HG03521 (cell line): ENCODE measurements around the gene NEDD4L.
"Not testable (repeated sequence)": the region's sequence is repeated elsewhere in the genome, so short reads cannot be mapped to it uniquely, and the experiment has no call there.

Experiments used
- ATAC-seq: cut with Tn5 transposase; IDR thresholded peaks from one replicate; pipeline ENCODE4 v1.9.1; 2021; ENCODE audit warnings: mild to moderate bottlenecking, moderate library complexity; ENCODE audit not compliant: unreplicated experiment

Gene NEDD4L

DNA sequence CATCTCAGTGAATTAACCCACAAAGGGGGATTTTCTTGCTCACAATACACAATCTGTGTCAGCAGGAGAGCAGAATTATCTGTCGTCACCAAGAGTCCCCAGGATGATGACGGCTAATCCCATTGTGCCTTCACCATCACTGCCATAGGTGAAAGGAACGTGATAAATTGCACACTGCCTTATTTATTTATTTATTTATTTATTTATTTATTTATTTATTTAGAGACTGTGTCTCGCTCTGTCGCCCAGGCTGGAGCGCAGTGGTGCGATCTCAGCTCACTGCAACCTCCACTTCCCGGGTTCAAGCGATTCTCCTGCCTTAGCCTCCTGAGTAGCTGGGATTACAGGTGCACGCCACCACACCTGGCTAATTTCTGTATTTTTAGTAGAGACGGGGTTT lies 238.8 kb downstream of the NEDD4L start:
- ATAC-seq = not testable (repeated sequence)

DNA sequence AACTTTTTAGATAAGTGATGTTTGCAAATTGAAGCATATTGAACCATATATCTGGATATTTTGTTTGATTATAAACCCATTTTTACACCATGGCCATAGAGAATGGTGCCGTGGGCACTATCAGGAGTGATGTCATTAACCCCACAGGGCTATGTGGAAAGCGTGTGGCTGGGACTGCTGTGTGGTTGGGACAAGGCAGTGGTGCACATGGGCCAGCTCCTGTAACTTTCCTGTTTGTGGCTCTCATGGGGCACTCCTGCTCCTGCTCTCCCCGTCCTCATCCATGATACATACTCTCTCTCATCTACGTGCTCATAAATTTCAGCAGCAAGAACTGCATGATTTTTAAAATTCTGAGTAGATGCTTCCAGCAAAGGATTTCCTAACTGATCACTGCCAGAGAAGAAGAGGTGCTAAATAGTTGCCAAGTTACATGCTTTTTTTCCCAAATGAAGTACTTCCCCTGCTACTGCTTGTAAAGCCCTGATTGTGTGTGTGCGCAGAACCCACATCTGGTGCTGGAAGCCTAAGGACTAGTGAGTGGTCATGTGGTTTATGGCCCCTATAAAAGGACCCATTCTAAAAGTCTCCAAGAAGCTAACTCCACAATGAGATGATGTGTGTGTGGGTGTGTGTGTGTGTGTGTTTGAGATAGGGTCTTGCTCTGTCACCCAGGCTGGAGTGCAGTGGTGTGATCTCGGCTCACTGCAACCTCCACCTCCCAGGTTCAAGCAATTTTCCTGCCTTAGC lies 240.8 kb downstream of the NEDD4L start:
- ATAC-seq = no peak

DNA sequence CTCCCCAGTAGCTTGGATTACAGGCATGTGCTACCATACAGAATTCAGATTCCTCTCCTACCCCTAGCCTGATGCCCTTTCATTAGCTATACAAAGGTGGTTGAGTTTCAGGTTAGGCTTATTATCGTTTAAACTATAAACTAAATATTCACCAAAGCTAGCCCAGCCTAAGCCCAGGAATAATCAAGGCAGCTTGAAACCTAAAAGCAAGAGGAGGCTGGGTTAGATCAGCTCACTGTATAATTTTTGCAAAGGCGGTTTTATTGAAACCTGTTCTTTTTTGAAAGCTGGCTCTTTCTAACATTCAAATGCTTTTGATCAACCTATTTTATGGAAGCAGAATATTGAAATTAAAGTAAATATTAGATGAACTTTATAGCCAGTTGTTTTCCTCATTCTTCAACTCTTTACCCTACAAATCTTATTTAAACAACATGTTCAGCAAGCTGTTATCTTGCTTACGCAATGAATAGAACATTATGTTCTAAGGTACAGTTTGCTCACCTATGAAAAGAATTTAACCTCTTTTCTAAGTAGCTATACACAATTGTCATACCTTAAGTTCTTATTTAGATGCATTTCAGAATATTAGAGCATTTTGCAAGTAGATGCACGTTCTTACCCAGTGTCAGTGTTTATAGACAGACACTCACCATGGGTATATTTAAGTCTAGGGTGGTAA lies 241.6 kb downstream of the NEDD4L start:
- ATAC-seq = no peak

DNA sequence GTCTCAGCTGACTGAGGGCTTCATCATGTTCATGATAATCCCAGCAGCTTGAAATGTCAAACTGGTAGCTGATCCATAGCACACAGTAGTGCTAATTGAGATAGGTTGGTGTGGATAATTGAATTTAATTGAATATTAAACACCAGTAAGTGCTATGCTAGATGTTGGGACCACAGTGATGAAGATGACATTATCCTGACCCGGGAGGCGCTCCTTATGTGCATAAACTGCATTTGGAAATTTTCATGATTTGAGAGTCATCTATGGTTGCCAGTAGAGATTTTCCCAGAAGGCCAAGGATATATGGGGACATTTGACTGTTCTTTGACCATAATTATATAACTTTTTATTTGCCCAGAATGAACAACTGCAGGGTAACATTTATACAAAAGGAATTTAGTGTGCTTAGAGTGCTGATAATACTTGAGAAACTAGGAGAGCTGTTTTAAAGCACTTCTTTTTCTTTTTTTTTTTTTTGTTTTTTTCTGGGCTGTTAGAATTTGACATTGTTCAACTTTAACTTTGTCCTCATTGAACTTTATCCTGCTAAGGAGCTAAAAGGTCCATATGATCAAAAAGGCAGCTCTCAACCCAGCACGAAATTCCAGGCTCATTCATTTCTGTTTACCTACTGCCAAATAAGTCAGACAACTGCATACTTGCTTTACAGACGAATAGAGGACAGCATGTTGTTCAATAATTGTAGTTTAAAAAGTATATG lies 242.8 kb downstream of the NEDD4L start:
- ATAC-seq = no peak

DNA sequence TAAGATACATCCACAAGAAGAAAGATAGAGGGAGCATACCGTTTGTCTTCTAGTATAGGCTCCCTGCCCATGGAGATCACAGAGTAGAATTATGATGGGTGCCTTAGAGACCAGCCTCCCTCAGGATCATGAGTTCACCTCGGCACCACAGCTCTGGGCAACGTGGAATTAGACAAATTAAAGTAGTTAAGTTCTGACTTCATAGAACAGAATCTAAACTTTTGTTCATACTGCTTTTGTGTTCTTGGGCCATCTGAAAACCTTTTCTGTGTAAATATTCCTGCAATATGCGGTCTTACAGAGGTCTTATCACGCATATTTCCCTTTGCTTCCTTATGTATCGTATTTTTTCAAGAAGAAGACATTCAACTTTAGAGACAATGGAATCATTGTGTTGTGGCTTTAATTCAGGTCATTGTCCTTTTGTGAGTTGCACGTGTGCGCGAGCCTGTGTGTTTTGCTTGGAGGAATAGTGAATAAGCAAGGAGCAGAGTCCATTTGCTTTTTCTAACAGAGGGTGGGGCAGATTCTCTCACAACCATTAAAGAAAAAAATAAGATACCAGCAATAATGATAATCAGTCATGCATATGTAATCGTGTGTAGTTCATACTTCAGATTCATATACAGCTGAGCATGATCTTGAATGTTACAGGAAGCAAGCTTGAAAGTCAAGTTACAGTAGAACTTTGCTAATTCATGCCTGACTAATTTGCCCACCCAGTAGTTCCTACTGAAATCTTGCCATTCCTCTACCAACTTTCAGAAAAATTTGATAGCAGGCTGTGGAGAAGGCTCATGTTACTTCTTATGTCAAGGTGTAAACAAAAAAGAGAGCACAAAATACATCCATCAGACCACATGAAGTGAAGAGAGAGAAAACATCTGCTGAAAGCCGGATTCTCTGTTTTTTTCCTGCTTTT lies 243.6 kb downstream of the NEDD4L start:
- ATAC-seq = no peak

DNA sequence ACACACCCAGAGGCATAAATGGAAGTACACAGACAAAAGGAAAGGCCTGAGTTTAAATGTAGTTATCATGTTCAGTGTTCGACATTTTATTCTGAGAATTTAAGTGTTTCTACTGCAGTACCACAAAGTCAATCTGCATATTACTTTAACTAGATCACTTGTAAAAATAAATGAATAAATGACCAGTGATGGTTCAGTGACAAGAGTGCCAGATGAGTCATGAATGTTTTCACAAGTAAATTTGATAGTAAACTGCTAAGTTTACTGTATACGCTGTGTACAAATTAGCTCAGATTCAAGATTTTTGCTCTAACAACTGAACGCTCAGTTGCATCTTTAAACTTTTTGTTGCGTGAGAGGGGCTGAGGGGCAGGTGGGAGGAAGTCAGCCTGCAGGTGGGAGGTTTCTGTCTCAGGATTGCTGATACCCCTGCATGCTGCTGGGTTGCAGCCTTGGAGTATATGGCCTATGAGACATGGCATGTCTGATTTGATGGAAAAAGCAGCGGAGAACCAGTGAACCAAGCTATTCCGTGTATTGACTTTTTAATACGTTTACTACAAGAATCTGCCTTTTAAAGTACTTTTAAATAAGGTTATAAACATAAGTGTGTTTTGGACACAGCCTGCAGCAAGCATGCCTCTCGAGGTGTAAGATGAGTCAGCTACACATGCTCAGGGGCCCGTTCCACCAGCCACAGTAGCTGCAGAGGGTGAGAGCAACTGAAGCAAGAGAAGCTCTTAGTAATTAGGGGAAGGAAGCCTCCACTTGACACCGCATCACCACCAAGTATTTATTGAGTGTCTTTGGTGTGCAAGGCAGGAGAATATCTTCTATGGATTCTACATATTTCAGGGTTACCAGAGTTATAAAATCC lies 245.1 kb downstream of the NEDD4L start:
- peak; percentile 69 for ATAC-seq

DNA sequence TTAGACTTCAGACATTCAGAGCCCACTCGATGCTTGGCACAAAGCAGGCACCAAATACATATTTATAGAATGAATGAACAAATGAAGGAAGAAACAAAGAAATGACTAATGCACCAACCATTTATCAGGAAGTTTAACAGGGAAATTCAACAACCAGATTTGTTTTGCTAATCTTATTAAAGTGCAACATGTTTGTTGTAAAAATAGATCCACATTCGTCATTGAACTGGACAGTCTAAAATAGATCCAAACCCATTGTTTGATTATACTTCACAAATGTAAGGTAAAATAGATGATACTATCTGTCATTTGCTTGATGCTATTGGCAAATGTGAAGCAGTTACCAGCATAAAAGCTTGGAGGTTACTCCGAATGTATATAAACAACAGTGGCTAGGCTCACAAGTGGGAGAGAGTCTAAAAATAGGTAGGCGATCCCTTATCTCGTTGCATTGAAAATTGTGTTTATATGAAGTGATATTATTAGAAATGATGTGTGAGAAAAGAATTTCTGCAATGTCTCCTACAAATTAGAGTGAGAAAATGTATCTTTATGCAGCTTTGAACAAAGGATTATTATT lies 246.2 kb downstream of the NEDD4L start:
- no peak for ATAC-seq

DNA sequence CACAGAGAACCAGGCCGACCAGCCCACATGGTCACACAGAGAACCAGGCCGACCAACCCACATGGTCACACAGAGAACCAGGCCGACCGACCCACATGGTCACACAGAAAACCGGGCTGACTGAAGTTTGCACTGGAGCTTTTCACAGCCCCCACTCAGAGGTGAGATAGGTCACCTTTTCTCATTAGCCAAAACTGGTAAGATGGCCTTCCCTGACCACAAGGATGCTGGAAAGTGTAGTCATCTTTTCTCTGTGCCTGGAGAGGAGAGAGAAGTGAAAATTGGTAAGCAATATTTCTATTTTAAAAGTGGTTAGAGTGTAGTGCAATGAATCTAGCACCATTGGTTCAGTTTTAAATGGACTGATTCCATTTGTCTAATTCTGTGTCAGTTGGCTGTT lies 247.1 kb downstream of the NEDD4L start:
- no peak for ATAC-seq

DNA sequence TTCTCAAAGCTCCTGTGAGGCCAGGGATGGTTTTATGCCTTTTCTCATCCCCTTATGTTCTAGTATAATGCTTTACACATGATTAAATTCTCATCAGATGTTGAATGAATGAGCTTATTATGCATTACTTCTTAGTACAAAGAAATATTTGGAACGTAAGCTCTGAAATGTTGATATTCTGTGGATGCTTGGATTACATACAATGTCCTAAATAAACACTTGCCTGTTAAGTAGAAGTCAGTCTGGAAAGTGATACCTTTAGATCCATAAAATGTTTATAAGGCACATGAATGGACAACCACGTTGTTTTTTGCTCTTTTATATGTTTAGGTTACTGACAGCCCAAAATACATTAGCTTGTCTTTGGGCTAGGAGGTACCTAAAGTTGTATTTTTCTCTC lies 248.6 kb downstream of the NEDD4L start:
- no peak for ATAC-seq

DNA sequence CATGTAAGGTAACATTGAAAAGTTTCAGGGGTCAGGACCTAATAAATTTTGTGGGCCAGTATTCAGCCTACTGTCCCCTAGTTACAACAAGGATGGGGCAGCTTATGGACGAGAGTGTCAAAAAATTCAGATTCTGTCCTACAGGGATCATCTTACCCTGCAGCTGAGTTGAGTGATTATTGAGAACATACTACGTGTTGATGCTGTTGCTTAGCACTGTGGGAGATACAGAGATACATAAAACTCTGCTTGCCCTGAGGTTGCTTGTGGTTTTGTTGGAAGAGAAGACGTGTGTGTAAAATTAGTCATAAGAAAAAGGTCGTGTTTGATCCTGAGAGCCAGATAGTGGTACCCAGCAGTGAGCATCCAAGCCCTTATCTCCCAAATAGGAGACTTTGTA lies 253.2 kb downstream of the NEDD4L start:
- no peak for ATAC-seq

DNA sequence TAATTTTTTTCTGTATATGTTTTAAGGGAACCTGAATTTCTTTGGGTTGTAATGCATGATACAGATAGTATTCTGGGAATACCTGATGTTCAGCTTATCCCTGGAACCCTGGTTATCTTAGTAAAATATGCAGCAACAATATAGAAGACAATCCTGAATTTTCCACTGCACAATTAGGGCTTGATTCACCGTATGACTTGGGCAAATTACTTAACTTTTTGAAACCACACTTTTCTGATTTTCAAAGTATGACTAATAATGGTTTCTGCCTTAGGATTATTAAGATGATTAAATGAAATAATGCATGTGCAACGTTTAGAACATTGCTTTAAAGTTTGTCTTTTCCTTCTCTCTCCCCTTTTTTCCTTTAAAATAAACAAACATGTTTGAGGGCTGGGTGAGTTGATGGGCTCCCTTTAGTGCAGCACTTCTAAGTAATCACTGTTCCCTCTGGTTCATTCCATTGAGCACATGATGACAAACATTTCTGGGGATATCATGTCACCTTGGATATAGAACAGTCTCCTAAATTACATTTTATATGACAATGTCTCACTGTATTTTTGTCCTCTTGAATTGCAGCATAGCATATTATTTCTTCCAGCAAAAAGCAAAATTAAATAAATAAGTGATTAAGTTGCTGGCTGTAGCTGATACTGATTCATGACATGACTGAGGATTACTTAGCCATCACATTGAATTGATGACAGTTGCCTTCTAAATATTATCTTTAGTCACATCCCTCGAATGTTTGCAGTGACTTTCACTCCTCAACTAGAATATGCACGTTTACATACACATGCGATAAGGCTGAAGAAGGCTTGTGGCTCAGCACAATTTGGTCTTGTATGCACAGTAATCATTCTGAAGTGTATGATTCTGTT lies 254.5 kb downstream of the NEDD4L start:
- no peak for ATAC-seq

DNA sequence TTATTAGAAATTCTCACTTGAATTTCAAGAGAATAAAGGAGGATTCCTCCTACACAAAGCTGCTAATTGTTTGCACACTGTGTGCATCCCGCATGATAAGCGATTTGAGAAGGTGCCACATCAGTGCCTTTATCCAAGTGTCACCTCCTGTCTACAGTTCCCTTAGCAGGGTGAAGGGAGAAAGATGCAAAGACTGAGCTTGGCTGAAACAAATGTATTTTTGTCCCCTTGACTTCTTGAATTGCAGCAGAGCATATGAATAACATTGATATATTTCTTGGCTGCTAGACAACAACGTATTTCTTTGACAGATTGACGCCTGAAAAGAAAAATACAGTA lies 255.1 kb downstream of the NEDD4L start:
- no peak for ATAC-seq

DNA sequence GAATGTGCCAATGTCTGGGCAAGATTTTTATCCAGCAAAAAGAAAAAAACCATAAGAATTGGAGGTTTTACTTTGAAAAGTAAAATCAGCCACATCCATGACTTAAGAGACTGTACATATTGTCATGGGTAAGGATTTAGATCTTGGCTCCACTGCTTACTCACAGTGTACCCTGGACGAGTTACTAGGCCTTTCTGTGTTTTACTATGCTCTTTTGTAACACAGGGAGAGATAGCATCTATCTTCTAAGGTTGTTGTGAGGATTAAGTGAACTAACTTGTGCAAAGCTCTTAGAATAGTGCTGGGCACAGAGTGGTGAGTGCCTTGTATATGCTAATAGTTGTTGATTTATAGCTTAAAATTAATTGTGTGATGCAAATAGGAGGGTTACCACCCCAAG lies 255.9 kb downstream of the NEDD4L start:
- ATAC-seq = no peak

DNA sequence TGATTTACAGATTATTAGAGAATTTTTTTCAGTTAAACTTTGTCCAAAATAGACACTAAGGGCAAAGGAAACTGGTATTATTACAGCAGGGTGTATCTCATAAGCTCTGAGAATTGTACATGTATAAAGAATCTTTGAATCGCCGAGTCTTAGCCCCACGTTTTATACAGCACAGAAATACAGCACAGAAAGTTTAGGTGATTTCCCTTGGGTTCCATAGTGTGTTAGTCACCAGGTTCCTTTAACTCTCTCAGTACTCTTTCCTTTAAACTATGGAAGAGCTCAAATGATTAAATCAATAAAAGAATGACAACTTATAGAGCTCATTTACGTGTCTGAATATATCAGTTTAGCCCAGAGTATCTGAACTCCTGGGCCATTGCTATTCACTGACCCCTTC lies 256.8 kb downstream of the NEDD4L start:
- ATAC-seq = no peak

DNA sequence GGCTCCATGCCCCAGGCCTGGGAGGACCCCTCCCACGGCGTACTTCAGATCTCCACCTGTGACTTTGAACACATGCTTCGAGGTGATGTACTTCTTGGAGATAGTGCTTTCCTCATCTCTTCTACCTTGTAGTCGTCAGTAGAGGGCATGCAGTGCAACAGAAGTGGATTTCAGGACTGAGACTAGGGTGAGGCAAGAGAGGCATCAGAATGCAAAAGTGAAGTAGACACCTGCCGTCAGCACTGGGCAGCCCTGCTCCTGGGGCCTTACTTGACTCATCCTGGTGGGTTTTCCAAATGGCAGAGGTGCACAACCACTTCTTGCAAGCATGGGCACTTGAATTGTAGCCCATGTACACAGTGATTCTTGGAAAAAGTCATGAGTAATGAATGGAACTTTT lies 258.8 kb downstream of the NEDD4L start:
- ATAC-seq = no peak

DNA sequence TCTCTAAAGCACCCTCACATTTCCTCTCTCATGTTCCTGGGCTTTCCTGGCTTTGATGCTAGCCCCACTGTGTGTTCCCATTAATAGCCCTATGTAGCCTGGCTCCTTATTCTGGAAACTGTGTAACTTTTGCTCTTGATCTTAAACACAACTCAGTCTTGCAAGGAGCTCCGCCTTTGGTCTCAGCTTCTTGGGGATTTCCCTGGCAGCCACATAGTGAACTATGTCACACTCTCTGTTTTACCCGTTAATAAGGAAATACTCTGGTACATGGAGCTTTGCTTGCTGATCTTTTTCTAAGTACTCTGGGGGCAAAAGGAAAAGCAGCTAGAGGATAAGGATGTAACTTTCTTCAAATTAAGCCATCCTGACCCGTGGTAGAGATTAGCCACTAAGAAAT lies 259.3 kb downstream of the NEDD4L start:
- ATAC-seq = no peak

DNA sequence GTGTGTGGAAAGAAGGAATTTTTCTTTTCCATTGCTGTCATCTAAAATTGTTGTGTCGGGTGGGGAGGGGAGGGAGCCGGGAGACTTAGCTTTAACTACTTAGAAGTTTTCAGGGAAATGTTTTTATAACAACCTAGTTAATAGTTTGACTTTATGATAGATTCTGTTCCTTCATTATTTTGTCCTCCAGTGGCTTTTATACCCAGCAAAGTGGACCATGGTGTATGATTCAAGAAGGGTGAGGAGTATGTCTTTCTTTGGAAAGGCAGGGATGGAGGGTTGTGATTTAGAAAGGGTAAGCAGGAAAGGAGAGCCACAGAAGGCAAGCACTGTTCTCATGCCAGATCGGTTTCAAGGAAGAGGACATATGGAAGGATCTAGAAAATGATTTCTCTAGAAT lies 261.8 kb downstream of the NEDD4L start:
- ATAC-seq = no peak

DNA sequence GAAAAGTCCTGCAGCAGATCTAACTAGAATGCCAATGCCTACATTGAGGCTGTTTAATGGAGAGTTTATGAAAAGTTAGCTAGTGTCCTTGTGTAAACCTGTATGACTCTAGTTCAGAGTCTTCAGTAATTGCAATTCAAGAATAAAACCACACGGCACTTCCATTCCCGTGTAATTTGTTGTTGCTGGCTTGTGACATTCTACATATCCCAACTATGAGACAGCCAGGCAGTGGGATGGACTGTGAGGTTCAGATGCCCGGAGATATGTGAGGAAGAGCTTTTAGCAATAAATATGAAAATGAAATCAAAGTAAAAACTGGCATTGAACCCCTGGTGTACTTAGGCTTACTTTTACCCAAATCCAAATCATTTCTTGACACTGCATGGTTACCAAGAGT lies 263.4 kb downstream of the NEDD4L start:
- no peak for ATAC-seq

DNA sequence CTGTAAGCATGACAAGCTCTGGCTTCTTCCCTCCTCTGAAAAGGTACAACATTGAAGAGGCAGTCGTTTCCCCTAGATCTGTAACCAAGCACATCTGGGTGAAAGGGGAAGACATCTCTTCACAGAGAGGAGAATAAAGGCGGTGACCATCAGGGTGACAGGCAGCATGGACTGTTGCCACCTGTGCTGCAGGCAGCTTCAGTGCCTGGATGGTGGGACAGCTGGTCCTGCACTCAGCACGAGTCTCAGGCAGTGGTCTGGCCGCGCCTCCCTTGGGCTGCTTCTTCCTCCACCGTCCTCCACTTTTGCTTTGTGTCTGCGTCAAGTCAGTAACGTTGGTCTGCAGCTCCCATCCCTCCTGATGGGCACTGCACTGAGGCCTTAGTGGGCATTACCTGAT lies 264.4 kb downstream of the NEDD4L start:
- ATAC-seq = no peak
